Ovary (tissue), 9 donors: Measurements from ENCODE around the gene CHMP2B. TPM values are rescaled to one million over a fixed set of nuclear protein-coding genes. Genes with fewer than 3 reads are reported as not detected.

ENCODE experiments used
- DNase-seq, 5 donors: peaks; one replicate each; pipeline ENCODE4 v3.0.0-alpha.2; 2019 to 2020
- H3K27ac ChIP-seq, 2 donors: fragments of 200-600 bp; one replicate each; pipeline versions ENCODE4 v1.5.1 to v1.8.0; 2019 to 2022
- H3K27me3 ChIP-seq: fragments of 200-600 bp; one replicate; pipeline ENCODE4 v1.8.0; 2022
- H3K36me3 ChIP-seq: fragments of 200-600 bp; sonication (generic); one replicate; pipeline ENCODE4 v1.5.1; 2019
- H3K4me1 ChIP-seq: one replicate; pipeline ENCODE4 v1.8.1; 2013; ENCODE audit warnings: mild to moderate bottlenecking, moderate library complexity; ENCODE audit not compliant: insufficient read depth
- H3K4me3 ChIP-seq: fragments of 200-600 bp; sonication (generic); one replicate; pipeline ENCODE4 v1.5.1; 2017
- H3K9me3 ChIP-seq, 2 donors: fragments of 200-600 bp in 1 of 2; sonication (generic) in 1 of 2; one replicate each; pipeline versions ENCODE4 v1.5.1 to v1.8.1; 2013 to 2019; ENCODE audit warnings: mild to moderate bottlenecking in 1 of 2, moderate library complexity in 1 of 2
- CTCF ChIP-seq, 3 donors: fragments of 450-650 bp in 2 of 3; fragments of 200-600 bp in 1 of 3; IDR thresholded peaks; one replicate each; pipeline versions ENCODE4 v1.5.1 to v1.8.0; 2016 to 2022; ENCODE audit warnings: antibody characterized with exemption in 3 of 3, mild to moderate bottlenecking in 1 of 3
- EP300 ChIP-seq: sonication (generic); formaldehyde crosslinking; IDR thresholded peaks from one replicate; pipeline ENCODE4 v1.6.1; 2017; ENCODE audit warnings: antibody characterized with exemption
- POLR2A ChIP-seq: fragments of 450-650 bp; IDR thresholded peaks from one replicate; pipeline ENCODE4 v1.6.1; 2017; ENCODE audit warnings: antibody characterized with exemption, mild to moderate bottlenecking, moderate library complexity
- WGBS, 3 donors: extraction: QIAGEN DNeasy Blood & Tissue Kit in 1 of 3; methylation state at CpG; one replicate each; pipeline versions ENCODE4 v1.1.5 to v1.1.7; 2013 to 2017; 5-methylcytosine and 5-hydroxymethylcytosine counted together
- intact Hi-C, 4 donors: fragments of 100-400 bp; cut with DNase I; formaldehyde crosslinking; loops; one replicate each; pipeline versions ENCODE4 v1.11.0 to v1.15.1; 2022 to 2023
- polyA plus RNA-seq, 2 donors: library from polyadenylated mRNA; stranded (reverse); fragments of 200-250 nt in 1 of 2; fragments of 350-450 nt in 1 of 2; fragmentation: Illumina TruSeq in 1 of 2; extraction: RNeasy Lipid Tissue Mini Kit (QIAGEN cat#74804) in 1 of 2; gene quantifications; one replicate each; pipeline ENCODE4 v1.2.3, GENCODE V29; 2013 to 2014
- total RNA-seq, 7 donors: library from RNA; depleted of rRNA in 2 of 7; stranded (reverse); fragments of >200 nt in 2 of 7; fragmentation: NEBNext Ultra II Directional in 3 of 7; extraction: Animal tissue kit (Norgen Biotek cat#: 25700) in 3 of 7; gene quantifications; one replicate each; pipeline versions ENCODE4 v1.1.0 to v1.2.4, GENCODE V29; 2016 to 2023
- donor health status: DM: no; HTN: no; CAD: no; lungs with moderate emphysema.
- donor health status: DM: no; HTN: no; CAD: no.
- donor health status: Bipolar disorder and iron deficiency.
- donor health status: DM: yes; HTN: yes; CAD: no.
- donor health status: DM: no; HTN: no; CAD: no.
- donor health status: DM: yes; HTN: yes; CAD: no.

CHMP2B gene
- total and polyA plus RNA-seq, 9 donors: 26.2 to 45.3 (median 37.4) TPM

- H3K27me3 ChIP-seq: no peaks in the 10 kb centered on the region
- 78 to 91% (median 81%) methylated on average over 1 of the region's 1 CpG for WGBS, 3 donors
- DNase-seq: no peak
- H3K27ac ChIP-seq: no peak overlapping the region
- TF ChIP-seq EP300 (no peak), CTCF (IDR thresholded peaks at IDR 0.05) (no peak), POLR2A (no peak)
- intact Hi-C loops: no loop called here
- H3K4me1 ChIP-seq: no peaks in the 10 kb centered on the region
- H3K36me3 ChIP-seq: no peaks in the 10 kb centered on the region
- no peaks in the 10 kb centered on the region for H3K9me3 ChIP-seq
- no peak overlapping the region for H3K4me3 ChIP-seq
These were observed 8.5 kb upstream of the CHMP2B start for GRCh38 chr3:87218560-87218959.

GRCh38 chr3:87219611-87220010 lies 7.5 kb upstream of the CHMP2B start:
- DNase-seq: no peak
- Histone ChIP-seq H3K9me3 (no peaks in the 10 kb centered on the region), H3K36me3 (no peaks in the 10 kb centered on the region), H3K27ac (no peak overlapping the region), H3K4me3 (no peak overlapping the region), H3K4me1 (no peaks in the 10 kb centered on the region), H3K27me3 (no peaks in the 10 kb centered on the region)
- WGBS, 3 donors: 75 to 90% (median 89%) methylated on average over 2 of the region's 2 CpGs
- intact Hi-C loops: no loop called here
- no peak for TF ChIP-seq POLR2A
- no peak for TF ChIP-seq CTCF (IDR thresholded peaks at IDR 0.05)
- no peak for TF ChIP-seq EP300

GRCh38 chr3:87225659-87226058 lies 1.4 kb upstream of the CHMP2B start:
- Histone ChIP-seq H3K4me3 (no peak overlapping the region), H3K36me3 (no peaks in the 10 kb centered on the region), H3K27ac (no peak overlapping the region), H3K9me3 (no peaks in the 10 kb centered on the region), H3K27me3 (no peaks in the 10 kb centered on the region), H3K4me1 (peaks cover 2% of the 10 kb centered on the region)
- intact Hi-C loops: no loop called here
- TF ChIP-seq CTCF (IDR thresholded peaks at IDR 0.05) (no peak), EP300 (no peak), POLR2A (no peak)
- peak in 3 of 5 donors; percentile 11 to 20 (median 18) for DNase-seq
- WGBS, 3 donors: 48 to 56% (median 55%) methylated on average over 5 of the region's 5 CpGs

- intact Hi-C loops: no loop called here
- 1% methylated on average over 3 of the region's 3 CpGs for WGBS, 3 donors
- H3K4me1 ChIP-seq: peaks cover 2% of the 10 kb centered on the region
These were observed 681 bp downstream of the CHMP2B start for GRCh38 chr3:87227835-87228144.

More at GRCh38 chr3:87227835-87228144, 681 bp downstream of the CHMP2B start:
- H3K36me3 ChIP-seq: no peaks in the 10 kb centered on the region
- H3K27me3 ChIP-seq: no peaks in the 10 kb centered on the region
- peak overlapping the region; percentile 76 for H3K4me3 ChIP-seq
- H3K27ac ChIP-seq: peak overlapping the region; percentile 80 to 93
- no peaks in the 10 kb centered on the region for H3K9me3 ChIP-seq
- DNase-seq: no peak
- TF ChIP-seq CTCF (IDR thresholded peaks at IDR 0.05) (no peak), POLR2A (no peak), EP300 (no peak)
